NCI-H2081 (cell line): Measurements from ENCODE around the gene ELFN1.

Source experiments
- DNase-seq, 2 experiments: peaks; one replicate each; lab custom pipeline; 2025; lab: John Stamatoyannopoulos, UW

Gene ELFN1

GRCh38 chr7:1669954-1670893, at the start of gene ELFN1:
Gene ELFN1 (plus strand): TSS chr7:1670277. CDS start chr7:1744597, 74,320 bp downstream.
- DNase-seq, result no peak

GRCh38 chr7:1620835-1621234, 49.2 kb upstream of the ELFN1 start:
- DNase-seq, result no peak

- DNase-seq, result no peak
These were observed 48.4 kb upstream of the ELFN1 start for GRCh38 chr7:1621718-1622117.

- no peak for DNase-seq
These were observed 47.6 kb upstream of the ELFN1 start for GRCh38 chr7:1622441-1622840.

GRCh38 chr7:1623810-1624209, 46.3 kb upstream of the ELFN1 start:
- DNase-seq, result no peak

- DNase-seq, result no peak
These were observed 44.8 kb upstream of the ELFN1 start for GRCh38 chr7:1624999-1625927.

- no peak for DNase-seq
These were observed 43.3 kb upstream of the ELFN1 start for GRCh38 chr7:1626769-1627168.

- DNase-seq, result no peak
These were observed 39.3 kb upstream of the ELFN1 start for GRCh38 chr7:1630700-1631336.

GRCh38 chr7:1631678-1632077, 38.4 kb upstream of the ELFN1 start:
- DNase-seq, result no peak

GRCh38 chr7:1632506-1632905, 37.6 kb upstream of the ELFN1 start:
- DNase-seq, result no peak

GRCh38 chr7:1632916-1633785, 36.9 kb upstream of the ELFN1 start:
- DNase-seq, result no peak

- DNase-seq, result no peak
These were observed 34.7 kb upstream of the ELFN1 start for GRCh38 chr7:1635401-1635800.

GRCh38 chr7:1637155-1637554, 32.9 kb upstream of the ELFN1 start:
- DNase-seq, result no peak

- peak in 1 of 2 experiments; percentile 16 for DNase-seq
These were observed 31.8 kb upstream of the ELFN1 start for GRCh38 chr7:1638215-1638661.

GRCh38 chr7:1639071-1639470, 31.0 kb upstream of the ELFN1 start:
- DNase-seq, result no peak

GRCh38 chr7:1639532-1640175, 30.4 kb upstream of the ELFN1 start:
- DNase-seq, result no peak

GRCh38 chr7:1640376-1641172, 29.5 kb upstream of the ELFN1 start:
- DNase-seq, result no peak

GRCh38 chr7:1641173-1641572, 28.9 kb upstream of the ELFN1 start:
- DNase-seq, result no peak

- DNase-seq, result no peak
These were observed 28.3 kb upstream of the ELFN1 start for GRCh38 chr7:1641661-1642260.
